Astrocyte (in vitro differentiated cells and primary cell): ENCODE data around the gene CADPS. TPM values are rescaled to one million over a fixed set of nuclear protein-coding genes. Genes with fewer than 3 reads are reported as not detected.

Source experiments
- DNase-seq: peaks from one replicate; pipeline ENCODE4 v3.0.0-alpha.2; 2010; ENCODE audit warnings: low read depth
- FAIRE-seq: peaks from 2 replicates; lab custom pipeline; 2011; peaks lifted over from hg19 to GRCh38; lab: Jason Lieb, UNC
- H2AFZ ChIP-seq: 2 replicates; pipeline ENCODE4 v1.6.0; 2012; ENCODE audit warnings: low read depth, low read length, inconsistent platforms
- H3K27ac ChIP-seq: 2 replicates; pipeline ENCODE4 v1.5.1; 2011; ENCODE audit warnings: low read depth, low read length, inconsistent platforms
- H3K27me3 ChIP-seq: 2 replicates; pipeline ENCODE4 v1.6.0; 2011; ENCODE audit warnings: low read length, inconsistent platforms; ENCODE audit not compliant: insufficient read depth
- H3K36me3 ChIP-seq: 2 replicates; pipeline ENCODE4 v1.5.1; 2011; ENCODE audit warnings: low read length, inconsistent platforms; ENCODE audit not compliant: insufficient read depth
- H3K4me1 ChIP-seq: 2 replicates; pipeline ENCODE4 v1.5.1; 2011; ENCODE audit warnings: low read length, inconsistent platforms; ENCODE audit not compliant: insufficient read depth
- H3K4me2 ChIP-seq: 2 replicates; pipeline ENCODE4 v1.6.0; 2012; ENCODE audit warnings: low read length, inconsistent platforms
- H3K4me3 ChIP-seq: 2 replicates; pipeline ENCODE4 v1.5.1; 2011; ENCODE audit warnings: low read depth, mild to moderate bottlenecking, low read length, inconsistent platforms; ENCODE audit not compliant: insufficient read depth
- H3K79me2 ChIP-seq: 2 replicates; pipeline ENCODE4 v1.6.0; 2012; ENCODE audit warnings: mild to moderate bottlenecking, low read length, inconsistent platforms; ENCODE audit not compliant: insufficient read depth
- H3K9ac ChIP-seq: 2 replicates; pipeline ENCODE4 v1.6.0; 2012; ENCODE audit warnings: mild to moderate bottlenecking, low read length, inconsistent platforms
- H3K9me3 ChIP-seq: 2 replicates; pipeline ENCODE4 v1.5.1; 2012; ENCODE audit warnings: low read depth, mild to moderate bottlenecking, low read length, inconsistent platforms; ENCODE audit not compliant: insufficient read depth
- H4K20me1 ChIP-seq: 2 replicates; pipeline ENCODE4 v1.6.0; 2012; ENCODE audit warnings: low read length, inconsistent platforms; ENCODE audit not compliant: insufficient read depth
- H3K27ac Mint-ChIP-seq: one replicate; pipeline ENCODE4 v1.8.0; 2021; ENCODE audit warnings: mild to moderate bottlenecking, mixed read lengths; ENCODE audit not compliant: unreplicated experiment
- H3K27me3 Mint-ChIP-seq: one replicate; pipeline ENCODE4 v1.8.0; 2021; ENCODE audit warnings: low read depth, mixed read lengths; ENCODE audit not compliant: unreplicated experiment
- H3K36me3 Mint-ChIP-seq: one replicate; pipeline ENCODE4 v1.8.0; 2021; ENCODE audit warnings: low read depth, mixed read lengths; ENCODE audit not compliant: unreplicated experiment
- H3K4me1 Mint-ChIP-seq: one replicate; pipeline ENCODE4 v1.8.0; 2021; ENCODE audit warnings: low read depth, mixed read lengths; ENCODE audit not compliant: unreplicated experiment
- H3K4me3 Mint-ChIP-seq: one replicate; pipeline ENCODE4 v1.8.0; 2021; ENCODE audit warnings: mild to moderate bottlenecking, moderate library complexity, mixed read lengths; ENCODE audit not compliant: unreplicated experiment
- H3K9me3 Mint-ChIP-seq: one replicate; pipeline ENCODE4 v1.8.0; 2021; ENCODE audit warnings: mild to moderate bottlenecking, mixed read lengths; ENCODE audit not compliant: unreplicated experiment
- EZH2 ChIP-seq: IDR thresholded peaks from 2 replicates; pipeline ENCODE4 v1.6.1; 2012; ENCODE audit warnings: mild to moderate bottlenecking, low read length, inconsistent platforms; ENCODE audit not compliant: insufficient read depth
- total RNA-seq: library from RNA; stranded (reverse); gene quantifications from 2 replicates; pipeline ENCODE4 v1.2.1, GENCODE V29; 2021
- TF ChIP-seq, protein P1 (sequence below): IDR thresholded peaks from 2 replicates; pipeline ENCODE4 v1.5.1; 2011; ENCODE audit warnings: low read depth, mild to moderate bottlenecking, inconsistent platforms, low read length, moderate library complexity; ENCODE audit not compliant: insufficient read depth

The CADPS gene
- total RNA-seq, 1 donor from 2014 or later = 5.4 TPM

- Histone ChIP-seq H3K27ac (no peak overlapping the region), H4K20me1 (no peaks in the 10 kb centered on the region), H3K79me2 (no peaks in the 10 kb centered on the region), H3K9ac (no peak overlapping the region), H3K27me3 (no peaks in the 10 kb centered on the region), H3K4me1 (peaks cover 28% of the 10 kb centered on the region), H3K4me2 (no peak overlapping the region), H3K4me3 (no peak overlapping the region), H3K36me3 (no peaks in the 10 kb centered on the region), H3K9me3 (no peaks in the 10 kb centered on the region), H2AFZ (no peak overlapping the region)
- TF ChIP-seq, protein P1, sequence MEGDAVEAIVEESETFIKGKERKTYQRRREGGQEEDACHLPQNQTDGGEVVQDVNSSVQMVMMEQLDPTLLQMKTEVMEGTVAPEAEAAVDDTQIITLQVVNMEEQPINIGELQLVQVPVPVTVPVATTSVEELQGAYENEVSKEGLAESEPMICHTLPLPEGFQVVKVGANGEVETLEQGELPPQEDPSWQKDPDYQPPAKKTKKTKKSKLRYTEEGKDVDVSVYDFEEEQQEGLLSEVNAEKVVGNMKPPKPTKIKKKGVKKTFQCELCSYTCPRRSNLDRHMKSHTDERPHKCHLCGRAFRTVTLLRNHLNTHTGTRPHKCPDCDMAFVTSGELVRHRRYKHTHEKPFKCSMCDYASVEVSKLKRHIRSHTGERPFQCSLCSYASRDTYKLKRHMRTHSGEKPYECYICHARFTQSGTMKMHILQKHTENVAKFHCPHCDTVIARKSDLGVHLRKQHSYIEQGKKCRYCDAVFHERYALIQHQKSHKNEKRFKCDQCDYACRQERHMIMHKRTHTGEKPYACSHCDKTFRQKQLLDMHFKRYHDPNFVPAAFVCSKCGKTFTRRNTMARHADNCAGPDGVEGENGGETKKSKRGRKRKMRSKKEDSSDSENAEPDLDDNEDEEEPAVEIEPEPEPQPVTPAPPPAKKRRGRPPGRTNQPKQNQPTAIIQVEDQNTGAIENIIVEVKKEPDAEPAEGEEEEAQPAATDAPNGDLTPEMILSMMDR = no peak
- TF ChIP-seq EZH2 = no peak
- Mint-ChIP-seq H3K4me3 (no peak overlapping the region), H3K36me3 (peaks cover 2% of the 10 kb centered on the region), H3K27me3 (no peaks in the 10 kb centered on the region), H3K9me3 (no peaks in the 10 kb centered on the region), H3K27ac (no peak overlapping the region), H3K4me1 (peaks cover 38% of the 10 kb centered on the region)
- FAIRE-seq (no peak), DNase-seq (no peak)
Measured at GRCh38 chr3:62566022-62566557, 309.1 kb downstream of the CADPS start.

GRCh38 chr3:62562596-62562995 lies 312.6 kb downstream of the CADPS start:
- H4K20me1 ChIP-seq = no peaks in the 10 kb centered on the region
- peak overlapping the region; percentile 46 for H3K4me2 ChIP-seq
- no peak overlapping the region for H2AFZ ChIP-seq
- no peak for FAIRE-seq
- H3K4me3 ChIP-seq = no peak overlapping the region
- H3K4me3 Mint-ChIP-seq = no peak overlapping the region
- no peaks in the 10 kb centered on the region for H3K36me3 Mint-ChIP-seq
- peak; percentile 73 for DNase-seq
- peaks cover 24% of the 10 kb centered on the region for H3K4me1 ChIP-seq
- no peaks in the 10 kb centered on the region for H3K9me3 Mint-ChIP-seq
- no peaks in the 10 kb centered on the region for H3K79me2 ChIP-seq
- peak overlapping the region; percentile 78 for H3K27ac Mint-ChIP-seq
- peaks cover 37% of the 10 kb centered on the region for H3K4me1 Mint-ChIP-seq
- no peaks in the 10 kb centered on the region for H3K27me3 Mint-ChIP-seq
- H3K36me3 ChIP-seq = no peaks in the 10 kb centered on the region
- no peak for TF ChIP-seq EZH2
- TF ChIP-seq, protein P1 = no peak
- no peak overlapping the region for H3K9ac ChIP-seq
- H3K27me3 ChIP-seq = no peaks in the 10 kb centered on the region
- H3K27ac ChIP-seq = peak overlapping the region; percentile 53
- H3K9me3 ChIP-seq = no peaks in the 10 kb centered on the region

DNA sequence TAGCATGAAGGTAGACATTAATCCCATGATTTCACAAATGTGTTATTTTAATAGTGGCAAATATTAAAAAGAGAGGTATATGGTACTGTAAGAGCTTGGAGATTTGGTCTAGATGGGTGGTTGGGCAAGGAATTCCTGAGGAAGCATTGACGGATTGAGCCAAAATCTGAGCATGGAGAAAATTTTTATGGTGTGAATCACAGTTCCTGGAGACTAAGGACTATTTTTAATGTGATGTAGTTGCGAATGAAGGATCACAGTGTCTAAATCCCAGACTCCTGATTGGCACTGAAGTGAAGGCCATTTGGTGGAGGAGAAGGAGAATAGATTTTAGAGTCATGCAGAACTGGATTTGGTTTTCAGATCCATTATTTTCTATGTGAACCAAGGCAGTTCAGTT lies 313.2 kb downstream of the CADPS start:
- Mint-ChIP-seq H3K27me3 (no peaks in the 10 kb centered on the region), H3K4me3 (no peak overlapping the region), H3K27ac (peak overlapping the region; percentile 78), H3K4me1 (peaks cover 32% of the 10 kb centered on the region), H3K9me3 (no peaks in the 10 kb centered on the region), H3K36me3 (no peaks in the 10 kb centered on the region)
- H3K4me1 ChIP-seq = peaks cover 20% of the 10 kb centered on the region
- peak overlapping the region; percentile 53 for H3K27ac ChIP-seq
- H3K79me2 ChIP-seq = no peaks in the 10 kb centered on the region
- H3K27me3 ChIP-seq = no peaks in the 10 kb centered on the region
- no peaks in the 10 kb centered on the region for H3K9me3 ChIP-seq
- TF ChIP-seq, protein P1 = no peak
- TF ChIP-seq EZH2 = no peak
- H3K36me3 ChIP-seq = no peaks in the 10 kb centered on the region
- peak; percentile 88 for DNase-seq
- peak overlapping the region; percentile 46 for H3K4me2 ChIP-seq
- H3K4me3 ChIP-seq = no peak overlapping the region
- no peak overlapping the region for H3K9ac ChIP-seq
- H2AFZ ChIP-seq = no peak overlapping the region
- FAIRE-seq = no peak
- no peaks in the 10 kb centered on the region for H4K20me1 ChIP-seq
